HEK293 (cell line): ENCODE data around the gene PERCC1.
"Not testable (repeated sequence)": the region's sequence is repeated elsewhere in the genome, so short reads cannot be mapped to it uniquely, and the experiment has no call there.

Source experiments
- CTCF ChIA-PET: fragments of 350-600 bp; formaldehyde crosslinking; extraction: SDS; loops from one replicate; lab custom pipeline; 2021; ENCODE audit warnings: antibody characterized with exemption; lab: Yijun Ruan, JAX
- POLR2A ChIA-PET: fragments of 300-600 bp; formaldehyde crosslinking; extraction: SDS; loops from one replicate; lab custom pipeline; 2020; ENCODE audit warnings: antibody characterized with exemption, inconsistent platforms; lab: Yijun Ruan, JAX
- H3K27ac ChIP-seq: fragments of 200-500 bp; sonication (Bioruptor generic); 2 replicates; pipeline ENCODE4 v1.5.1; 2014; ENCODE audit warnings: low read depth, low read length, control low read depth, inconsistent platforms; ENCODE audit errors: extremely low read depth
- H3K36me3 ChIP-seq, 2 experiments: fragments of 200-500 bp in 1 of 2; sonication (Bioruptor generic) in 1 of 2; 1 replicate in 1 of 2; 2 replicates in 1 of 2; pipeline ENCODE4 v1.5.1; 2014 to 2017; ENCODE audit warnings: inconsistent platforms in 2 of 2, low read length in 2 of 2; ENCODE audit not compliant: control insufficient read depth in 2 of 2, insufficient read depth in 1 of 2
- H3K4me1 ChIP-seq: fragments of 200-500 bp; sonication (Bioruptor generic); 2 replicates; pipeline ENCODE4 v1.5.1; 2014; ENCODE audit warnings: mild to moderate bottlenecking, low read length, inconsistent platforms; ENCODE audit not compliant: control insufficient read depth, insufficient read depth
- H3K4me3 ChIP-seq: 2 replicates; pipeline ENCODE4 v1.5.1; 2011; ENCODE audit warnings: low read depth, mild to moderate bottlenecking, control low read depth, low read length, moderate library complexity
- H3K9me3 ChIP-seq: fragments of 200-500 bp; sonication (Bioruptor generic); 2 replicates; pipeline ENCODE4 v1.5.1; 2014; ENCODE audit warnings: low read depth, low read length, inconsistent platforms; ENCODE audit not compliant: control insufficient read depth, insufficient read depth
- BCL6B ChIP-seq: fragments of 450-650 bp; formaldehyde crosslinking; IDR thresholded peaks from 2 replicates; pipeline ENCODE4 v1.5.1; 2017; ENCODE audit warnings: missing biosample characterization, missing genetic modification characterization
- EGR2 ChIP-seq: fragments of 450-650 bp; formaldehyde crosslinking; IDR thresholded peaks from 2 replicates; pipeline ENCODE4 v1.5.1; 2016; ENCODE audit warnings: low read depth, missing biosample characterization, missing genetic modification characterization
- GLIS1 ChIP-seq: fragments of 450-650 bp; formaldehyde crosslinking; IDR thresholded peaks from 2 replicates; pipeline ENCODE4 v1.5.1; 2016; ENCODE audit warnings: missing biosample characterization, missing genetic modification characterization
- HOXA7 ChIP-seq: sonication (generic); formaldehyde crosslinking; IDR thresholded peaks from 2 replicates; pipeline ENCODE4 v1.8.1; 2022; ENCODE audit warnings: missing genetic modification reagents, borderline replicate concordance
- KLF8 ChIP-seq: fragments of 450-650 bp; formaldehyde crosslinking; IDR thresholded peaks from 2 replicates; pipeline ENCODE4 v1.5.1; 2016; ENCODE audit warnings: missing biosample characterization, missing genetic modification characterization
- SCRT2 ChIP-seq: fragments of 450-650 bp; formaldehyde crosslinking; IDR thresholded peaks from 2 replicates; pipeline ENCODE4 v1.5.1; 2016; ENCODE audit warnings: missing biosample characterization, missing genetic modification characterization
- YY2 ChIP-seq: fragments of 450-650 bp; formaldehyde crosslinking; IDR thresholded peaks from 2 replicates; pipeline ENCODE4 v1.5.1; 2016; ENCODE audit warnings: missing biosample characterization, missing genetic modification characterization
- ZFHX2 ChIP-seq: fragments of 450-650 bp; formaldehyde crosslinking; conservative IDR thresholded peaks from 2 replicates; pipeline ENCODE4 v1.5.1; 2016; ENCODE audit warnings: missing biosample characterization, missing genetic modification characterization
- ZIC2 ChIP-seq: fragments of 450-650 bp; formaldehyde crosslinking; IDR thresholded peaks from 2 replicates; pipeline ENCODE4 v1.5.1; 2016; ENCODE audit warnings: missing biosample characterization, missing genetic modification characterization
- ZNF121 ChIP-seq: fragments of 450-650 bp; formaldehyde crosslinking; IDR thresholded peaks from 2 replicates; pipeline ENCODE4 v1.5.1; 2016; ENCODE audit warnings: missing biosample characterization, missing genetic modification characterization
- ZNF274 ChIP-seq, 2 experiments: fragments of 200-500 bp in 1 of 2; fragments of 450-650 bp in 1 of 2; sonication (Bioruptor generic) in 1 of 2; formaldehyde crosslinking in 1 of 2; IDR thresholded peaks; 2 replicates each; pipeline versions ENCODE4 v1.5.1 to v1.6.1; 2014 to 2016; ENCODE audit warnings: borderline replicate concordance in 1 of 2, inconsistent platforms in 1 of 2, low read length in 1 of 2, missing biosample characterization in 1 of 2, missing genetic modification characterization in 1 of 2
- ZNF394 ChIP-seq: fragments of 450-650 bp; formaldehyde crosslinking; IDR thresholded peaks from 2 replicates; pipeline ENCODE4 v1.5.1; 2016; ENCODE audit warnings: missing biosample characterization, missing genetic modification characterization, mild to moderate bottlenecking, moderate library complexity, borderline replicate concordance
- ZNF518A ChIP-seq: fragments of 450-650 bp; formaldehyde crosslinking; conservative IDR thresholded peaks from 2 replicates; pipeline ENCODE4 v1.5.1; 2016; ENCODE audit warnings: low read depth, missing biosample characterization, missing genetic modification characterization
- ZNF544 ChIP-seq: fragments of 450-650 bp; formaldehyde crosslinking; IDR thresholded peaks from 2 replicates; pipeline ENCODE4 v1.5.0; 2017; ENCODE audit warnings: missing biosample characterization, missing genetic modification characterization
- ZNF664 ChIP-seq: fragments of 450-650 bp; formaldehyde crosslinking; IDR thresholded peaks from 2 replicates; pipeline ENCODE4 v1.5.1; 2016; ENCODE audit warnings: missing biosample characterization, missing genetic modification characterization

The PERCC1 gene

GRCh38 chr16:1438229-1439057 is 7.6 kb downstream of the PERCC1 start:
- H3K4me1 ChIP-seq, result no peaks in the 10 kb centered on the region
- H3K27ac ChIP-seq, result no peak overlapping the region
- no peaks in the 10 kb centered on the region for H3K9me3 ChIP-seq
- H3K4me3 ChIP-seq, result no peak overlapping the region
- ChIA-PET CTCF (interaction anchor here (0.9 kb wide), 1 partner anchor 14 kb away, joined by 3 read pairs; no protein-coding TSS in a partner anchor), POLR2A (interaction anchor here (1.1 to 1.7 kb wide), 3 partner anchors 9 to 718 kb away, joined by 3 to 5 read pairs (median 3); partner anchors contain the start of gene UQCC4)
- TF ChIP-seq ZIC2 (peak; percentile 61), ZNF121 (tag by site-specific recombination) (no peak), GLIS1 (tag by site-specific recombination) (peak; percentile 15; the same call in 1 of the 2 replicates)
- no peaks in the 10 kb centered on the region for H3K36me3 ChIP-seq

GRCh38 chr16:1439058-1439698 is 8.3 kb downstream of the PERCC1 start:
- no peaks in the 10 kb centered on the region for H3K36me3 ChIP-seq
- no peak overlapping the region for H3K4me3 ChIP-seq
- H3K4me1 ChIP-seq, result no peaks in the 10 kb centered on the region
- TF ChIP-seq YY2 (tag by site-specific recombination), result no peak
- no peak for TF ChIP-seq ZNF274 (IDR thresholded peaks at IDR 0.05; ENCODE audit: low read length)
- TF ChIP-seq ZNF274 (tag by site-specific recombination; IDR thresholded peaks at IDR 0.05; ENCODE audit: borderline replicate concordance), result no peak
- TF ChIP-seq ZNF544 (tag by site-specific recombination), result no peak
- TF ChIP-seq ZNF664, result no peak
- ChIA-PET CTCF (no interaction called here), POLR2A (interaction anchor here (1.2 to 1.7 kb wide), 2 partner anchors 8 to 19 kb away, joined by 3 to 5 read pairs; partner anchors contain the start of gene UQCC4)
- no peak overlapping the region for H3K27ac ChIP-seq
- H3K9me3 ChIP-seq, result no peaks in the 10 kb centered on the region

GRCh38 chr16:1439699-1440074 is 8.8 kb downstream of the PERCC1 start:
- H3K4me3 ChIP-seq, H3K27ac ChIP-seq, H3K36me3 ChIP-seq, H3K9me3 ChIP-seq, H3K4me1 ChIP-seq, CTCF ChIA-PET: not testable (repeated sequence)
- TF ChIP-seq ZNF394 (0 out of 2 replicates have a peak, but pooled peaks have one; percentile 15), ZIC2 (peak; percentile 52; the same call in 1 of the 2 replicates)
- POLR2A ChIA-PET, result interaction anchor here (1.7 kb wide), 1 partner anchor 19 kb away, joined by 5 read pairs; the partner anchor contains the start of gene UQCC4

- Histone ChIP-seq H3K4me3 (no peak overlapping the region), H3K27ac (no peak overlapping the region), H3K36me3 (peaks cover 0 to under 1% of the 10 kb centered on the region in 2 experiments; a peak in 1 of 3 replicates), H3K9me3 (no peaks in the 10 kb centered on the region), H3K4me1 (no peaks in the 10 kb centered on the region)
- ChIA-PET CTCF (no interaction called here), POLR2A (no interaction called here)
- TF ChIP-seq ZFHX2 (tag by site-specific recombination) (peak; percentile 25; the same call in 1 of the 2 replicates), EGR2 (tag by site-specific recombination) (peak; percentile 60; the same call in 1 of the 2 replicates), ZNF664 (no peak), ZNF518A (tag by site-specific recombination) (no peak), BCL6B (tag by site-specific recombination) (0 out of 2 replicates have a peak, but pooled peaks have one; percentile 21), ZIC2 (peak; percentile 48), HOXA7 (no peak), SCRT2 (tag by site-specific recombination) (no peak), KLF8 (tag by site-specific recombination) (no peak)
Observed at GRCh38 chr16:1441391-1441829, 10.5 kb downstream of the PERCC1 start.
